Dendritic cell treated with granulocyte-macrophage colony-stimulating factor and Interleukin-4, amounts not matched to agents 40 ng/mL and 50 ng/mL, for 4 days (primary cell): ENCODE results near the gene BAIAP2L1.
"Not testable (repeated sequence)": the region's sequence is repeated elsewhere in the genome, so short reads cannot be mapped to it uniquely, and the experiment has no call there.

Experiments
- H3K27ac Mint-ChIP-seq: one replicate; pipeline ENCODE4 v1.8.0; 2022; ENCODE audit warnings: mild to moderate bottlenecking, mixed read lengths
- H3K27me3 Mint-ChIP-seq: one replicate; pipeline ENCODE4 v1.8.0; 2022; ENCODE audit warnings: mild to moderate bottlenecking, mixed read lengths
- H3K36me3 Mint-ChIP-seq: one replicate; pipeline ENCODE4 v1.8.0; 2022; ENCODE audit warnings: low read depth, mixed read lengths
- H3K4me1 Mint-ChIP-seq: one replicate; pipeline ENCODE4 v1.8.0; 2022; ENCODE audit warnings: low read depth, mixed read lengths
- H3K4me3 Mint-ChIP-seq: one replicate; pipeline ENCODE4 v1.8.0; 2022; ENCODE audit warnings: mild to moderate bottlenecking, moderate library complexity, mixed read lengths
- H3K9me3 Mint-ChIP-seq: one replicate; pipeline ENCODE4 v1.8.0; 2022; ENCODE audit warnings: mixed read lengths
- intact Hi-C: fragments of 100-400 bp; cut with micrococcal nuclease; formaldehyde crosslinking; loops from one replicate; pipeline ENCODE4 v1.15.0; 2022

Gene BAIAP2L1

DNA sequence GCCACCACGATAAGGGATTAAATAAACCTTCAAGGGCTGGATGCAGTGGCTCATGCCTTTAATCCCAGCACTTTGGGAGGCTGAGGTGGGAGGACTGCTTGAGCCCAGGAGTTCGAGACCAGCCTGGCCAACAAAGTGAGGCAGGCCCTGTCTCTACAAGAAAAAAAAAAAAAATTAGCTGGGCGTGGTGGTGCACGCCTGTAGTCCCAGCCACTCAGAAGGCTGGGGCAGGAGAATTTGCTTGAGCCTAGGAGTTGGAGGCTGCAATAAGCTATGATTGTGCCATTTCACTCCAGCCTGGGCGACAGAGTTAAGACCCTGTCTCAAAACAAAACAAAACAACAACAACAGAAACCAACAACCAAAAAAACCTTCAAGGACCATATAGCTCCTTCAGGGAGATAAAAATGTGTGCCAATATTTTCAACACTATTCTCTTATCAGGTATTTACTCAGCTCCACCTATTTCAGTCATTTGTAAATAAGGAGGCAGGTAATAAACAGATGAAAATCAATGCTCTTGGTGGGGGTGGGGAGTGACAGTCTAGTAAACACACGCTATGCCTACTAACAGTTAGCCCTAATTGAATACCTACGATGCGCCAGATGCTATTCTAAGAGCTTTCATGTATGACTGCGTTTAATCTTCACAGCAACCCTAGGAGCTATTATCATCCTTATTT lies 13.2 kb downstream of the BAIAP2L1 start:
- Mint-ChIP-seq H3K9me3 (no peaks in the 10 kb centered on the region), H3K4me1 (no peaks in the 10 kb centered on the region), H3K27ac (no peak overlapping the region), H3K27me3 (peaks cover 9% of the 10 kb centered on the region), H3K36me3 (no peaks in the 10 kb centered on the region), H3K4me3 (no peak overlapping the region)
- intact Hi-C loops = no loop called here

- Mint-ChIP-seq H3K4me3 (no peak overlapping the region), H3K27ac (no peak overlapping the region), H3K4me1 (no peaks in the 10 kb centered on the region), H3K36me3 (no peaks in the 10 kb centered on the region), H3K9me3 (no peaks in the 10 kb centered on the region), H3K27me3 (peaks cover 9% of the 10 kb centered on the region)
- intact Hi-C loops = no loop called here
Observed at GRCh38 chr7:98387131-98387530, 13.8 kb downstream of the BAIAP2L1 start.

DNA sequence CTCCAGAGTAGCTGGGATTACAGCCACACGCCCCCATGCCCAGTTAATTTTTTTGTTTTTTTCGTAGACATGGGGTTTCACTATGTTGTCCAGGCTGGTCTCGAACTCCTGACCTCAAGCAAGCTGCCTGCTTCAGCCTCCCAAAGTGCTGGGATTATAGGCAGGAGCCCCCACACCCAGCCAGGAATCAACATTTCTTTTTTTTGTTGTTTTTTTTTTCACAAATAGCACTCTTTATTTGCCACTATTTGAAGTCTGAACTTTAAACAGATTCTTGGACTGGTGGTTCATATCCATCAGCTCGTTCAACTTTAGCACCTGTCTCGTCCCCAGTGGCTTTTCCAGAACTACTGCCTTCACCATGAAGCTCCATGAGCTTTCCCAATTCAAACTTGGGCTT lies 15.4 kb downstream of the BAIAP2L1 start:
- intact Hi-C loops, H3K36me3 Mint-ChIP-seq, H3K9me3 Mint-ChIP-seq, H3K27ac Mint-ChIP-seq, H3K27me3 Mint-ChIP-seq, H3K4me1 Mint-ChIP-seq, H3K4me3 Mint-ChIP-seq: not testable (repeated sequence)

GRCh38 chr7:98378210-98378819 lies 22.6 kb downstream of the BAIAP2L1 start:
- intact Hi-C loops = no loop called here
- H3K27ac Mint-ChIP-seq = no peak overlapping the region
- no peak overlapping the region for H3K4me3 Mint-ChIP-seq
- no peaks in the 10 kb centered on the region for H3K4me1 Mint-ChIP-seq
- H3K9me3 Mint-ChIP-seq = no peaks in the 10 kb centered on the region
- no peaks in the 10 kb centered on the region for H3K27me3 Mint-ChIP-seq
- no peaks in the 10 kb centered on the region for H3K36me3 Mint-ChIP-seq

DNA sequence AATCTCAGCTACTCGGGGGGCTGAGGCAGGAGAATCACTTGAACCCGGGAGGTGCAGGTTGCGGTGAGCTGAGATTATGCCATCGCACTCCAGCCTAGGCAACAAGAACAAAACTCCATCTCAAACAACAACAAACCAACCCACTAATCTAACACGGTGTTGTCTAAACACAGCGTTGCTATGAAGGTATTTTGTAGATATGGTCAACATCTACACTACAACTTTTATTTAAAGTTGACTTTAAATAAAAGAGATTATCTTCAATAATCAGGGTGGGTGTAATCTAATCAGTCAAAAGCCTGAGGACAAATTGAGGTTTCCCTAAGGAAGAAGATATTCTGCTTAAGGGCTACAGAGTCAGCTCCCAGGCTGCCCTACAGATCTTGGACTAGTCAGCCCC lies 24.2 kb downstream of the BAIAP2L1 start:
- Mint-ChIP-seq H3K9me3 (no peaks in the 10 kb centered on the region), H3K27me3 (no peaks in the 10 kb centered on the region), H3K27ac (no peak overlapping the region), H3K36me3 (no peaks in the 10 kb centered on the region), H3K4me3 (no peak overlapping the region), H3K4me1 (no peaks in the 10 kb centered on the region)
- intact Hi-C loops = no loop called here

DNA sequence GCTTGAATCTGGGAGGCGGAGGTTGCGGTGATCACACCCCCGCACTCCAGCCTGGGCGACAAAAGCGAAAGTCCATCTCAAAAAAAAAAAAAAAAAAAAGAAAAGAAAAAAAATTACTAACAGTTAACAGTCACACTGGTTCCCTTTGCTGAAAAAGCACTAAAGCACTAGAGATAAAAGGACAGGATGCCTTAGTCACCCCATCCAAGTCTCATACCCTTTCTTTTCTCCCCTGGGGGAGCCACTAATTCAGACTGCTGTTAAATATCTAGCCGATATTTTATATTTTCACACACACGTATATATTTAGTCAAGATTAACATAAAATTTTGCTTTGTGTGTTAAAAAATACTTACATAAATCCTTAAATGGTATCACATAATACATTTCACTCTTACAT lies 25.2 kb downstream of the BAIAP2L1 start:
- Mint-ChIP-seq H3K4me3 (no peak overlapping the region), H3K36me3 (no peaks in the 10 kb centered on the region), H3K27me3 (no peaks in the 10 kb centered on the region), H3K4me1 (no peaks in the 10 kb centered on the region), H3K27ac (no peak overlapping the region), H3K9me3 (no peaks in the 10 kb centered on the region)
- intact Hi-C loops = no loop called here

- Mint-ChIP-seq H3K36me3 (no peaks in the 10 kb centered on the region), H3K27ac (no peak overlapping the region), H3K4me1 (no peaks in the 10 kb centered on the region), H3K27me3 (no peaks in the 10 kb centered on the region), H3K4me3 (no peak overlapping the region), H3K9me3 (no peaks in the 10 kb centered on the region)
- intact Hi-C loops = no loop called here
Observed at GRCh38 chr7:98374285-98374680, 26.6 kb downstream of the BAIAP2L1 start.

DNA sequence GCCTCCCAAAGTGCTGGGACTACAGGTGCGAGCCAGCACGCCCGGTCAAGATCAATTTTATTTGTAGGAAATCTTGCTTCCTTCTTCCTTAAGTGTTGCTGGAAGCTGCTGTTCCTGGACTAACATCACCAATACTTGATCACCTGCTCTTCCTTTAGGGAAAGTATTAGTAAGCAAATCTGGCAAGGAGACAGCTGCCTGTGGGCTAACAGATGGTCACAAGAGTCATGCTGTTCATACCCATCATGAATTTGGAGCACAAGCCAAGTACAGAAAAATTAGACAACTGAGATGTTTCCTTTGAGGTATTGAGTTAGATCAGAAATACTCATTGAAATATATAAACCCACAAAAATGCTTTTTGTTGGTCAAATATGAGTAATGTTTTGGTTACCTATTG lies 27.9 kb downstream of the BAIAP2L1 start:
- Mint-ChIP-seq H3K4me3 (no peak overlapping the region), H3K4me1 (no peaks in the 10 kb centered on the region)

DNA sequence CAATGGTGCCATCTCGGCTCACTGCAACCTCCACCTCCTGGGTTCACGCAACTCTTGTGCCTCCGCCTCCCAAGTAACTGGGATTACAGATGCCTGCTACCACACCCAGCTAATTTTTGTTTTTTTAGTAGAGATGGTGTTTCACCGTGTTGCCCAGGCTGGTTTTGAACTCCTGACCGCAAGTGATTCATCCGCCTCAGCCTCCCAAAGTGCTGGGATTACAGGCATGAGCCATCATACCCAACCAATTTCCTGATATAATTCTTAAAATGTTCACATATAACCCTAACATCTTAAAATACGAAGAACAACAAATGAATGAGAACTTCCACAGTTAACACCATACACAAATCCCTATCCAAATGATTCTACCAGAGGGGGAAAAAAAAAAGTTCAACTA lies 31.2 kb downstream of the BAIAP2L1 start:
- no peaks in the 10 kb centered on the region for H3K36me3 Mint-ChIP-seq
- no peaks in the 10 kb centered on the region for H3K4me1 Mint-ChIP-seq
- no peaks in the 10 kb centered on the region for H3K9me3 Mint-ChIP-seq
- intact Hi-C loops = no loop called here
- no peak overlapping the region for H3K4me3 Mint-ChIP-seq
- H3K27me3 Mint-ChIP-seq = peaks cover 11% of the 10 kb centered on the region
- H3K27ac Mint-ChIP-seq = no peak overlapping the region

More for the DNA sequence above, 27.9 kb downstream of the BAIAP2L1 start:
- intact Hi-C loops = no loop called here
- no peak overlapping the region for H3K27ac Mint-ChIP-seq
- H3K9me3 Mint-ChIP-seq = no peaks in the 10 kb centered on the region
- peaks cover 4% of the 10 kb centered on the region for H3K27me3 Mint-ChIP-seq
- H3K36me3 Mint-ChIP-seq = no peaks in the 10 kb centered on the region

GRCh38 chr7:98368716-98369115 lies 32.2 kb downstream of the BAIAP2L1 start:
- Mint-ChIP-seq H3K27me3 (peaks cover 11% of the 10 kb centered on the region), H3K4me3 (no peak overlapping the region), H3K27ac (no peak overlapping the region), H3K4me1 (no peaks in the 10 kb centered on the region), H3K36me3 (no peaks in the 10 kb centered on the region), H3K9me3 (no peaks in the 10 kb centered on the region)
- intact Hi-C loops = no loop called here

GRCh38 chr7:98366562-98366938 lies 34.3 kb downstream of the BAIAP2L1 start:
- H3K4me3 Mint-ChIP-seq = no peak overlapping the region
- no peaks in the 10 kb centered on the region for H3K9me3 Mint-ChIP-seq
- intact Hi-C loops = no loop called here
- no peaks in the 10 kb centered on the region for H3K36me3 Mint-ChIP-seq
- no peak overlapping the region for H3K27ac Mint-ChIP-seq
- peaks cover 13% of the 10 kb centered on the region for H3K27me3 Mint-ChIP-seq
- no peaks in the 10 kb centered on the region for H3K4me1 Mint-ChIP-seq

DNA sequence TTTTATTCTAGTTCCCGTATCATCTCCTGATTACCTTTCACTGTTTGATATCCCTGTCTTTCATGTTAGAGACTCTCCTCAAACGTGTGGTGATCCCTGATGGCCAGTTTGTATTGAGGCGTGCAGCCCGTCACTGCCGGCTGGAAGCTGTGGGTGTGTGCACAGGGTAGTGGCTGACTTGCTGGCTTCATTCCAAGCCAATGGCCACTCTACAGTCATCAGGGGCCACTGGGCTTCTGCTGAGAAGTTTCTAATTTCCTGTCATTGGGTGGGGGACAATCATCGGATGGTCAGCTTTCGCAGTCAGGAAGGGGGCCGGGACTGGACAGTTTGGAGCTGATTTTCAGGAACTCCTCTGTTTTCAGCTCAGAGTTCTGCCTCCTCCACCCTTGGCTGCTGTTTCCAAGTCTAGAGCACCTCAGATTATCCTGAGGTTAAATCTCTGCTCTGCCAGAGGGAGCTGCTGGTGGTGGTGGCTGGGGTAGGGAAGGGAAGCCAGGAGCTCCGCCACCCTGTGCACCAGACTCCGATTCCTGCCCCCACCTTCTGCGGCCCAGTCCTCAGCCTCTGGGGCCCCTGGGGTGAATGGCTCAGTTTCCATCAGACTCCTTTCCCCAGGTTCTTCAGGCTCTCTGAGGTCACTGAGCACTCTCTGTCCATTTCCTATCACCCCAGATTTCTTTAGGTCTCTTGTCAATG lies 34.9 kb downstream of the BAIAP2L1 start:
- no peak overlapping the region for H3K27ac Mint-ChIP-seq
- no peaks in the 10 kb centered on the region for H3K36me3 Mint-ChIP-seq
- peaks cover 16% of the 10 kb centered on the region for H3K27me3 Mint-ChIP-seq
- intact Hi-C loops = no loop called here
- no peaks in the 10 kb centered on the region for H3K9me3 Mint-ChIP-seq
- no peaks in the 10 kb centered on the region for H3K4me1 Mint-ChIP-seq
- H3K4me3 Mint-ChIP-seq = no peak overlapping the region

DNA sequence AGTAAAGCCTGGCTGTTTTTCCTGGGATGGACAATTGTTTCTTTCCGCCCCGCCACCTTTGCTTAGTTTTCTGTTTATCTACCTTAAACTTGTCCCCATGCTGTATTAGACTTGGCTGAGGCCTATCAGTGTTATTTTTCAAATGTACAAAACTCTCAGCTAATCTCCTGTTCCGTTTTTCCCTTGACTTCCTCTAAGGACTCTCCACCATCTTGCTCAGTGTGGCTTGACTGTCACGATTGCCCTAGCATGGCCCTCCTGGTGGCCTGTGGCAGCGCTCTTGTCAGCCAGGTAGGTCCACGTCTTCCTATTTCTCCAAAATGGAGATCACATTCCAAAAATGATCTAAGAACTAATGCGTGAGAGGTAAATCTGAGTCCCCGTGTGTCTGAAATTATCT lies 36.7 kb downstream of the BAIAP2L1 start:
- H3K27me3 Mint-ChIP-seq = peaks cover 19% of the 10 kb centered on the region
- H3K4me1 Mint-ChIP-seq = no peaks in the 10 kb centered on the region
- no peaks in the 10 kb centered on the region for H3K36me3 Mint-ChIP-seq
- no peak overlapping the region for H3K4me3 Mint-ChIP-seq
- H3K9me3 Mint-ChIP-seq = no peaks in the 10 kb centered on the region
- intact Hi-C loops = no loop called here
- no peak overlapping the region for H3K27ac Mint-ChIP-seq

DNA sequence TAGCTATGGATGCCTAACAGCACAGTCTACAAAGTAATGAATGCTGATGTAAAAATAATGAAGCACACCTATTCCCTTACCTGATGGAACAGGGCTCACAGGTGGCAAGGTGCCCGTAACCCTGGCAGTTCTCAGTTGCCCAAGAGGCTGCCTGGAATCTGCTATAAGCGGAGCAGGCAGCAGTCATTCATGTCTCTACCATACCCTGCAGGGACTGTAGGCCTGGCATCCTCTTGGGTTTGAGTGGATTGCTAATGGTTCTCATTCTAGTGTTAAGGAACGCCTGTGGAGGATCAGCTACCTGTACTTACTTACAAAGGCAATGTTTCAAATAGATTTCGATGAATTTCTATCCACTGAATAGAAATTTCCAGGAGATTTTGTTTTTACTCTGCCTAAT lies 38.4 kb downstream of the BAIAP2L1 start:
- H3K27ac Mint-ChIP-seq = no peak overlapping the region
- no peaks in the 10 kb centered on the region for H3K4me1 Mint-ChIP-seq
- H3K9me3 Mint-ChIP-seq = no peaks in the 10 kb centered on the region
- H3K4me3 Mint-ChIP-seq = no peak overlapping the region
- intact Hi-C loops = no loop called here
- H3K36me3 Mint-ChIP-seq = no peaks in the 10 kb centered on the region
- H3K27me3 Mint-ChIP-seq = peaks cover 15% of the 10 kb centered on the region
